NCI-H1417 treated with DMSO at 0.1 percent for 48 hours (cell line): ENCODE measurements around the gene DUSP28.
A peak's percentile ranks its signal among the peaks of the same experiment; 100 is the strongest.
"Not testable (repeated sequence)": the region's sequence is repeated elsewhere in the genome, so short reads cannot be mapped to it uniquely, and the experiment has no call there.

Source experiments
- DNase-seq: peaks from one replicate; lab custom pipeline; 2025; lab: John Stamatoyannopoulos, UW

Gene DUSP28

DNA sequence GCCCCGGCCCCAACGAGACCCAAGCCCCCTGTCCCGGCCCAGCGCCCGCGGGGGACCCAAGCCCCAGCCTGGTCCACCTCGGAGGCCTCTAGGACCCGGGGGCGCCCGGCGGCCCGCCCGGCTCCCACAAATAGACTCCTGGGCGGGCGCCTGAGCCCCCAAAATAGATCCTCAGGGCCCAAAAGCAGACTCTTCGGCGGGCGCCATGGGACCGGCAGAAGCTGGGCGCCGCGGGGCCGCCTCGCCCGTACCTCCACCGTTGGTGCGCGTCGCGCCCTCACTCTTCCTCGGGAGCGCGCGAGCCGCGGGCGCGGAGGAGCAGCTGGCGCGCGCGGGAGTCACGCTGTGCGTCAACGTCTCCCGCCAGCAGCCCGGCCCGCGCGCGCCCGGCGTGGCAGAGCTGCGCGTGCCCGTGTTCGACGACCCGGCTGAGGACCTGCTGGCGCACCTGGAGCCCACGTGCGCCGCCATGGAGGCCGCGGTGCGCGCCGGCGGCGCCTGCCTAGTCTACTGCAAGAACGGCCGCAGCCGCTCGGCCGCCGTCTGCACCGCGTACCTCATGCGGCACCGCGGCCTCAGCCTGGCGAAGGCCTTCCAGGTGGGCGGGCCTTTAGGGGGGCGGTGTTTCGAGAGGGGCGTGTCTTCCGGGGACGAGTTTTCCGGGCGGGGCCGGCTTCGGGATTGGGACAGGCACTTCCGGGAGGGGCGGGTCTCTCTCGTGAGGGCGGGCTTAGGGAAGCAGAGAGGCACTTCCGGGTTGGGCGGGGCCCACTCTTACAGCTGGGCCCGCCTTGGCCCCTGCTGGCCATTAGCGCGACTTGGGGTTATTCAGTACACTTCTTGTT is 545 bp downstream of the DUSP28 start:
- peak; percentile 87 for DNase-seq

DNA sequence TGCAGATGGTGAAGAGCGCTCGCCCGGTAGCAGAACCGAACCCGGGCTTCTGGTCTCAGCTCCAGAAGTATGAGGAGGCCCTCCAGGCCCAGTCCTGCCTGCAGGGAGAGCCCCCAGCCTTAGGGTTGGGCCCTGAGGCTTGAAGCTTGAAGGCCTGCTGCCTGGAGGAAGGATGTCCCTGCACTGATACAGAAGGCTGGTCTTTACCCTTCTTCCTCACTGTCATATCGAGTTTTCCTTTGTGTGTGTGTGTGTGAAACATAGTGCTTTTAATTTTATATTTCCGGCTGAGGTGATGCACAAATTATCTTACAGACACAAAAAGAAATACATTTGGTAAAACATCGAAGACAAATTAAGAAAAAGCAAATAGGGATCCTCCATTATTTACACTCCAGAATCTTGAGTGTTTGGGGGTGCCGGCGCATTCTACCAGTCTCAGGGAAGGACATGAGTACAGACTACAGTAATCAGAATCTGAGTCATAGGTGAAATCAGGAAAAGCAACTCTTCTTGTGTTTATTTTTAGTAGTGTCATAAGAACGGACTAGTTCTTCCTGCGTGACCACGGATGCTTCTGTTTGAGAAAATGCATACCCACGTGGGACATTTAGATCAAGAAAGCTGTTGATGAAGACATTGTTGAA is 1.3 kb downstream of the DUSP28 start:
- DNase-seq = no peak

DNA sequence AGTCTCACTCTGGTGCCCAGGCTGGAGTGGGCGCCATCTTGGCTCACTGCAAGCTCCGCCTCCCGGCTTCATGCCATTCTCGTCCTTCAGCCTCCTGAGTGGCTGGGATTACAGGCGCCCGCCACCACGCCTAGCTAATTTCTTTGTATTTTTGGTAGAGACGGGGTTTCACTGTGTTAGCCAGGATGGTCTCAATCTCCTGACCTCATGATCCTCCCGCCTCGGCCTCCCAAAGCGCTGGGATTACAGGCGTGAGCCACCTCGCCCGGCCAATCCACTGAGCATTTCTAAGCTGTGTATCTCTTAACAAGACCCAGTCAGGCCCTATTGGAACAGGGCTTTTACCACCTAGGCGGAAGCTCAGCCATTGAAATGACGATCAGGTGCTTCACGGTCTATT is 3.1 kb downstream of the DUSP28 start:
- DNase-seq = not testable (repeated sequence)

DNA sequence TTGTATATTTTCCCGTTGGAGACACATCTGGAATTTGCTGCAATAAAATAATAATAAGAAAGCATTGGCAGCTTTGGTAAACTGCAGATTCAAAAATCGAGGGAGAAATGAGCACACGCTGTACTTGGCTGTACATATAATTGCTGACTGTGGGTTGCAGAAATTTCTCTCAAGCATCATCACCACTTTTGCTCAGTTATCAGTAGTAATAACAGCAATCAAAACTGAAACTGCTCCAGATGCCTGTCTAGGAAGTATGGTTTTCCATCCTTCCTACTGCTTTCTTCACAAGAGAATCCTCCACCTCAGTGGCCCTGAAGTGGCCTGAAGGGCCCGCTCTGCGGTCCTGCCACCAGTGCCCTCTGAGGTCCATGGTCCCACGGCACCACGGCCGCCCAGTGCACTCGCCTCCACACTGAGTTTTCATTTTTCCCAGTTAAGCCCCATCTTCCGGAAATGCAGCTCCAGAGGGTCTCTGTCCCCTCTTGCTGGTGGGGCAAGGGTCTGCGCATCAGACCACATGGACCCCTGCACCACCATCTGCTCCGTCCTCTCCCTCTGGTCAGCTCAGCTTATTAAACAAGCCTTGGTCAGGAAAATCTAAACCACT is 3.9 kb downstream of the DUSP28 start:
- DNase-seq = no peak

DNA sequence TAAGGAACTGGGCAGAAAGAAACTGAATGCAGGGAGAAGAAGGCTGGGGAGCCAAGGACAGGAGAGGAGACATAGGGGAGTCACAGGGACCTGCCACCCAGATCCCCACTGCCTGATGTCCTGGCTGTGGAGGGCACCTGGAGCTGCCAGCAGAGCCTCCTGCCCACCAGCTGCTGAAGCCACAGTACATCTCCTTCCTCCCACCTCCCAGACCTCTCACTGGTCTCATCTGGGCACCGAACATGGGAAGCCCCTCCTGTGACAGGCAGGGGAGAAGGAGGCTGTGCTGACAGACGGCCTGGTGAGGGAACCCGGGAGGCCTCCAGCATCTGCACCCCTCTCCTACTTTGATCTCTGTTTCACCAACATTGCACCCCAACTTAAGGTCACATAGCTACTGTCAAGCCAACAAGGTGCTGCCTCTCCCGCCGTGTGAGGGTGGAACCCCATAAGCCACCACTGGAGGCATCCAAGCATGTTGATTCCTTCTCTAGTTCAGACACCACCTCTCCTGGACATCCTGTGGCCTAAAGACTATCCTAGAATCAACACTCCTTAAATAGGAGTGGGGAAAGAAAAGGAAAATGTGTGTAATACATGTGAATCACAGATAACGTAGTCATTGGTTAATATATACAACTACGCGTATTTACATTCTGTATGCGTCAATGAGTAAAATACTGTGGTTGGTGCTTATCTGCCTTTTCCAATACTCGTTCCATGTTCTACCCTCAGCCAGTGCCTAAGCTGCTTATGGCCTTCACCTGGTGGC is 4.6 kb downstream of the DUSP28 start:
- no peak for DNase-seq

DNA sequence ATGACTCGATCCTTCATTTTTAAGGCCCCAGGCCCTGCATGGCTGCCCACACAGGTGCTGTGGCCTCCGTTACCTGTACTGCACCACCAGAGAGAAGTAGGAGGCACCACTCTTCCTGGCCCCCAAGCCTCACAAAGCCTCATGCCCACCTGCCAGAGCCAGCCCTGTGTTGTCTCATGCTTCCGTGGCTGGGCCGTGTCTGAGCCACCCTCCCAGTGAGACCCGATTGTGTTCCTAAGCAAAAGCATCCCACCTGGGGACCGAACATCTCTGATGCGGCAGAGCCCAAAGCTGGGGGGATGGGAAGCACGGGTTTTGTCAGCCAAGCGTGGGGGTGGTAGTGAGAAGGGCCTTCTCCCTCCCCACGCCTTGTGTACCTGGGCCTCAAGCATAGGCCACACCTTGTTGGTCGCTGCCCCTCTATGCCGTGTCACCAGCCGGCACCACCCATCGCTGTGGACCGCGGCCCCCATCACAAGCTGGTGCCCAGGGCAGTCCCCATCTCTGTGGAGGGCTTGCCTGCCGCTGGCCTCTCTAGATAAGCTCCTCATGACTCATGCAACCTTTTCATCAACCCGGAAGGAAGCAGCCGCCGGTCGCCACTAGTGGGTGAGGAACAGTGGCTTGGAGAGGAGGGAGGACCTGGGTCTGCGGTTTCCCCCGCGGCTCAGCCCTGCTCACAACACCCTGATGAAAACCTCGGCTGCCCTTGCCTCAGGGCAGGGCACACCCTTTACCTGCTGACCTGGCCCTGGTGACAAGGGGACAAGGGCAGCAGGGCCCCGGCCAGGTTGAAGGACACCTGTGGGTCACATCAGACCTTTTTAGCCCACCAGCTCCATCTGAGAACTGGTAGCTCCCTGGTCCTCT is 5.4 kb downstream of the DUSP28 start:
- no peak for DNase-seq

DNA sequence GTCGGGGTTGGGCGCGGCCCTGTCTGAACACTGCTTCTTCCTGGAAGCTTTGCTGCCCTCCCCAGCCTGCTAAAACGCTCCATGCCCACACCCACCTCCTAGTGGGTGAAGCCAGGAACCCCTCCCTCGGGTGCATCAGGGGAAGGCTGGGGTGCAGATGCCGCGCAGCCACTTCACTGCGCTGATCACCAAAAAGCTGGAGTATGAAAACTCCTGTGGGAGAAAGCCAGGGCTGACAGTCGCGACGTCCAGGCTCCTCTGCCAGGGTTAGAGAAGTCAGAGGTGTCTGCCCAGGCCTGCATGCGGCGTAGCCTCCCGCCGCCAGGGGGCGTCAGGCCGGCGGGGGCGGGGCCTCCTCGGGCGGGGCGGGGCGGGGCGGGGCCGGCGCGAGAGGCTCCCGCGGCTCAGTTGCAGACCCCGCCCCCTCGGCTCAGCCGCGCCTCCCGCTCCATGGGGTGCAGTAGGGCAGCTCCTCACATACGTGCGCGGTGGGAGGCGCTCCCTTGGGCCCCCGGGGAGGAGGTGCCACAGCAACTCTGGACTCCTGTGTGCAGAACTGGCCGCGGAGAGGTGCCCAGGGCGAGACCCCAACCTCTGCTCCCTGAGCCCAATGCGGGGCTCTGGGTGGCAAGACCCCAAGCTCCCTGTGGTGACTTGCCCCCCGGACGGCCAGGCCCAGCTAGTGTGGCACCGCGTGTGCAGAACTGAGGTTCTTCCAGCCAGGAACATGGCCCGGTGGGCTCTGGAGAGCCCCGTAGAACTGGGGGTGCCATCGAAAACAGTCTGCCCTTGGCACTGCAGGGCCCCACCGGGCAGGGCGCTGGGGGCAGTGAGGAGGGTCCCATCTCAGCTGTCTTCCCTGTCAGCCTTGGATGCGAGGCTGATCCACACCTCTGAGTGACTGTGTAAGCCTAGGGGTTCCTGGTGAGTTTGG is 6.3 kb downstream of the DUSP28 start:
- DNase-seq = peak; percentile 53

DNA sequence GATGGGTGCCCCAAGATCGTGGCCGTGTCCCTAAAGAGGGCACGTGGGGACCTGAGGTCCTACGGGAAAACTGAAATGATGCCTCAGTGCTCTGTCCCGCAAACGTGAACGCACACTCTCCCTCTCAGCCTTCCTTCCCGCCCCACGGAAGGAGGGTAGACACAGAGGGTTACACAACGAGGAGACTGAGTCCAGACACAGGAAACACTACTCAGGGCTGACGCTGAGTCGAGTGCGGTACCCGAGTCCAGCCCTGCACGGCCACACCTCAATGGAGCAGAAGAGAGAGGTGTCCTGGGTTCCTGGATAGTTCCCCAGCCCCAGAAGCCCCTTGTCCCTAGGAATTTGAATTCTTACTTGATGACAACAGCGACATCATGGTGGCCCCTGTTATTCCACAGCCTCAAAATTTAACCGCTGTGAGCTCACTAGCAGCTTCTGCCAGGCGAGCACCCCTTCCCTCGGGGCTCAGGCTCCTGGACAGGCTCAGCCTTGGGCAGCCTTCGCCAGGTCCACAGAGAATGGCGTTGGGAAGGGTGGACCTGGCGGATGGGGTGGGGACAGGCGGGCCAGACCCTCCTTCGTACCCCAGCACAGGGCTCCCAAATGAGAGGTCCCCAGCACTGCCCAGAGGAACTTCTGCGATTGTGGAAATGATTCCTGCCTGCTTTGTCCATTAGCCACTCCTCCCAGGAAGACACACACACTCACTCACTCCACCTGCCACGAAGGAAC is 7.1 kb downstream of the DUSP28 start:
- no peak for DNase-seq

DNA sequence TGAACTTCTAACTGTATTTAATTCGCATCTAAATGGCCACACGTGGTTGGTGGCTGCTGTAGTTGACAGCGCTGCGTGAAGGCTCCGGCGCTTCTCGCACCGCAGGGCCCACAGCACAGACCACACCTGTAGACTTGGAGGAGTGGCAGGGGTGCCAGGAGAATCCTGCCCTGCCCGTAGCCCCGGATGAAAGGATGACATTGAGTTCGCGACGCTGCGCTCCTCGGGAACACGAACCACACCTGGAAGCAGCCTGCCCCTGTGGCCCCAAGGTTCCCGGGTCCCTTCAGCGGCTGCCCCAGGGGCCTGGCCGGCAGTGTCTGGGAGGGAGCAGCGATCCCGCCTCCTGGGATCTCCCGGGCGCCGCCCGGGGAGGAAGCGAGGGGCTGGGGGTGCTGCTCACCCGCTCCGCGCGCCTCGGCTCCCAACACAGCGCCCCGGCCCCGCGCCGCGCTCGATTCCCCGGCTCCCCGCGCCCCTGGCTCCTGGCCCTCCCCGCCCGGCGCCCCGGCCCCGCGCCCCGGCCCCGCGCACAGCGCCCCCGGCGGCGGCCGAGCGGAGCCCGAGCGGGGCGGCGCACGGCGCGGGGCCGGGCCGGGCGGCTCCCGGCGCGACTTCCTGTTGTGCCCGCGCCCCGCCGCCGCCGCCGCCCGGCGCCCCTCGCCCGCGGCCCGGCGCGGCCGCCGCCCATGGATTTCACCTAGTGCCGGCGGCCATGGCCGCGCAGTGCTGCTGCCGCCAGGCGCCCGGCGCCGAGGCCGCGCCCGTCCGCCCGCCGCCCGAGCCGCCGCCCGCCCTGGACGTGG is 7.9 kb downstream of the DUSP28 start, which contains the start of gene RNPEPL1:
Gene RNPEPL1 (plus strand): TSS at position 613 of the 806 bp plus-strand sequence. CDS start 103 bp downstream, at position 716.
- no peak for DNase-seq

DNA sequence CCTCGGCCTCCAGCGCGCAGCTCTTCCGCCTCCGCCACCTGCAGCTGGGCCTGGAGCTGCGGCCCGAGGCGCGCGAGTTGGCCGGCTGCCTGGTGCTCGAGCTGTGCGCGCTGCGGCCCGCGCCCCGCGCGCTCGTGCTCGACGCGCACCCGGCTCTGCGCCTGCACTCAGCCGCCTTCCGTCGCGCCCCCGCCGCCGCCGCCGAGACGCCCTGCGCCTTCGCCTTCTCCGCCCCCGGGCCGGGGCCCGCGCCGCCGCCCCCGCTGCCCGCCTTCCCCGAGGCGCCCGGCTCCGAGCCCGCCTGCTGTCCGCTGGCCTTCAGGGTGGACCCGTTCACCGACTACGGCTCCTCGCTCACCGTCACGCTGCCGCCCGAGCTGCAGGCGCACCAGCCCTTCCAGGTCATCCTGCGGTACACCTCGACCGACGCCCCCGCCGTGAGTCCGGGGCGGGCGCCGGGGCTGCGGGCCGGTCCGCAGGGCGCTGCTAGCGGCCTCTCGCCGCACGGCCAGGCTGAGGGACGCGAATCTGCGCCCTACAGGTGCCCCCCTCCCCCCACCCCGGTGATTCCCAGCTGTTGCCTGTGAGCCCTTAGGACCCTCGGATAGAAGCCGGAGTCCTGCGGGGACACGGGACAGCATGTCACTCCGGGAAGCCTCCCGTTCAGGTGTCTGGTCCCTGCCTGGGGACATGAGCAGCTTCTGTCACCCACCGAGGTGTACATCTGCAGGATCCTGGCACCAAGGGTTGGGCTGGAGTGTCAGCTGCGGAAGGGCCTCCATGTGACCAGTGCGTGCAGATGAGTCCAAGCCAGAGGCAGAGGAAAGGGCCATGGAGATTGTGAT is 8.7 kb downstream of the DUSP28 start:
- no peak for DNase-seq

DNA sequence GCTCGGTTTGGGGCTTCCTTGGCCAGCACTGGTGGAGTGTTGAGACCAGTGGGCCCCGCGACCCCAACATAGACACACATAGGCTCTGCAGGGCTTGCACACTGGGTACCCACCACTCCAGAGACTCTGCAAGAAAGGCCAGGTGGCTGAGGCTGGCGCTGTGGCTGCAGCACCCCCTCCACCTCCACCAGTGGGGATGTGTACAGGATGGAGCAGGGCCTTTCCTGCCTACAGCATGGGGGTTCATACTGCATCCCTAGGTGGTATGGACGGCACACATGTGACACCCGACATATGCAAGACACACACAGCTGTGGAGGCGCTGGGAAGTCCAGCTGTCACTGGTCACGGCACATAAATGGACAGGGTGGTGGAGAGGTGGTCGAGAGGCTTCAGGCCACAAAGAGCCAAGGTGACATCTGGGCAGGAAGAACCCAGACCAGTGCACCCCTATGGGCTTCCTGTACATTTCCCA is 9.4 kb downstream of the DUSP28 start:
- no peak for DNase-seq

DNA sequence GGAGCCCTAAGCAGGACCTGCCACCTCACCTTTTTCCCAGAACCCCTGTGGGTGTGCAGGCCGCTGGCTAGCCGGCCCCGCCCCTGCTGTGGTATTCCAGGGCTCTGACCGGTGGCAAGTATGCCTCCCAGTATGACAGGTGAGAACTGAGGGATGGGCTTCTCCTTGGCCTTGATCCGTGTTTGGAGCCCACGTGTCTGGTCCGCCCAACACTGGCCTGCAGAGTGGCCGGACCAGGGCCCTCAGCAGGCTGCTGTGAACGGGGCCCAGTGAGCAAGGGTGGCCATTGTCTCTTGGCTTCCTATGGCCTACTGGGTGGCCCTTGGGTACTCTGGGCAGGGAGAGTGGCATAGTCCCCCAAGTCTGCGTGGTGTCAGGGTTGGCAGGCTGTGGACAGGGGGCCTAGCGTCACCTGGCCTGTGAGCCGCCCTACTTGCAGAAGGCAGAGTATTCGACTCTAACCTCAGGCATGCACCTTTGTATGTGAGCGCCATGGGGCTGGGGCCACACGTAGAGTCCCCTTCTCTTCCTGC is 9.9 kb downstream of the DUSP28 start:
- no peak for DNase-seq

DNA sequence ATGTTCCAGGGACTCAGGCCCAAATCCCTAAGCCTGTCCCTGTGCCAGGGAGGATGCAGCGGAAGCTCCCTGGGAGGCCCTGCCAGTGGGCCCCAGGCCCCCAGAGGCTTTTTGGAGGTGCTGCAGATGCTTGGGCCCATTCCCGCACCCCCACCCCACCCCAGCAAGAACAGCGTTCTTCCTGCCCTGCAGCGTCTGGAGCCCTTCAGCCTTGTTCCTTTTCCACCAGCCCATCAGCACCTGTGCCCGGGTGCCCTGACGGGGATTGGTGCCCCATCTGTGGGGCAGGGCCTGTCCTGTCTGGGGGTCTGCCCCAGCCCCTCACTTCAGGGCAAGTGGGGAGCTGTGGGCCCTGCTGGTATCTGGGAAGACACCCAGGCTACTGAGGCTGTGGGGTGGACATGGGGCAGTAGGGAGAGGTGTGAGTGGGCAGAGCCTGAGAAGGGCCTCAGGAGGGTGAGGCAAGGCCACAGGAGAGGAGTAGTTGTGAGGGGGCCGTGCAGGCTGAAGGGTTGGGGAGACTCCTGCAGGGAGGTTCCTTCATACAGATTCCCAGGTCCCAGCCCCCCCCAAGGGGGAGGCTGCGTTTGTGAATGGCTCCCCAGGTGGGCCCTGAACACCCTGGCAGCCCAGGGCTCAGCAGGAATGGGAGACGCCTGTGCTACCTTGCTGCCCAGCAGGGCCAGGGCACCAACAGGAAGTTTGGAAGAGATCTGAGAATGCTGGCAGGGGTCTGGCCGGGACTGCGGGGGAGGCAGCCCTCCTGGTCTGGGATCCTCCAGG is 10.6 kb downstream of the DUSP28 start:
- DNase-seq = no peak

DNA sequence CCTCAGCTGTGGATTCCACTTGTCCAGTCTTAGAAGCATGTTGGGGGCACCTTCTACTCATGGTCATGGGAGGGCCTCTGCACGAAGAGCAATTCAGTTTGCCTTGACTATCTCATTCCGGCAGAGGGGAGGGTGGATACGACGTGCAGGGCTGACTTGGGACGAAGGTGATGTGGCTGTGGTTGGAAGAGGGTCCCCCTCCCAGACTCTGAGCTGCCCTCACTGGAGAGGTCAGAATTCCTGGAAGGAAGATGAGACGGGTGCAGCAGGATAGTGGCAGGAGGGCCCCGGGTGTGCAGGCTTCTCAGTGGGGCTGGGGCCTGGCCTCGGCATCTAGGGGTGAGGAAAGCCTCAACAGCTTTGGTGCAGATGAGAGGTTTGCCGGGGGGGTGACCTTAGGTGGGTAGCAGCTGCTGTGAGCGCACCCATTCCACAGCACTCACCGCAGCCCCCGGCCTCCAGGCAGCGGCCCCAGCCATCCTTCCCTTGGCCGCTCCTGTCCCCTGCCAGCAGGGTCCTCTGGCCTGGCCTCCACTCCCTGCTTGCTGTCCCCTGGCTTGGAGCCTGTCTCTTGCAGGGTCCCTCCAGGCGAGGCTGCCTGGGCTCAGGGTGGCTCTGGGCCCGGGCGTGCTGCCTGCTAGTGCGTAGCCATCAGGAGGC is 11.3 kb downstream of the DUSP28 start:
- DNase-seq = no peak

DNA sequence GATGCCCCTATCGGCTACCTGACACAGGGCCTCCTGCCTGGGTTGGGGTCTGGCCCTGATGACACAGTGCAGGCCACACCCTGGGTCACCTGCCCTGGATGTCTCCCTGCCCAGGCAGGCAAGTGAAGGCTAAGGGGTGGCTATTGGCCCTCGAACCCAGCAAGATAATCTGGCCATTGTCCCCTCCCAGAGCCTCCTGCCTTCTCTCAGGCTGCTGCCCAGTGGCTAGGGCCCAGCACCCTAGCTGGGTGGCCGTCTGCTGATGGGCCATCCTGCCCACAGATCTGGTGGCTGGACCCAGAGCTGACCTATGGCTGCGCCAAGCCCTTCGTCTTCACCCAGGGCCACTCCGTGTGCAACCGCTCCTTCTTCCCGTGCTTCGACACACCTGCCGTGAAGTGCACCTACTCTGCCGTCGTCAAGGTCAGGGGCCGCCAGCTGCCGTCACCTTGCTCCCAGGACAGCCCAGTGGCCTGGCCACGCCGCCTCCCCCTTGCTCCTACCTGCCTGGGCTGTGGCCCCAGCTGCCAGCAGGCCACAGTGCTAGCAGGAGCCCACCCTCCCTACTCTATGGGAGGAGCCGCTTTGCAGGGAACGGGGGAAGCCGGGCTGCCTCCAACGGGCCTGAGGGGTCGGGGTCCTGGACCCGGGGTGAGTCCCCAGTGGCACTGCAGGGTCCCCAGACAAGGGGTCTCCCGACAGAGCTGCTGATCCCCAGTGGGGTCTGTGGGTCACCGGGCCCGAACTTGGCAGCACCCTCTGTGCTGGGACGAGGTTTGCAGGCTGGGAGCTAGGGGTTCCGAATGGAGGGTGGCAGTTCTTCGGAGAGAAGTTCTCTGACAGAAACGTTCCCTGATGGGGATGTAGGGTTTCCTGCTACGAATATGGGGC is 12.2 kb downstream of the DUSP28 start:
- DNase-seq = no peak
